Pons (tissue), 1 donor: Measurements from ENCODE around the gene JAM2.

Source experiments
- DNase-seq: peaks from one replicate; pipeline ENCODE4 v3.0.0-alpha.2; 2016; ENCODE audit warnings: low spot score

JAM2 gene

DNA sequence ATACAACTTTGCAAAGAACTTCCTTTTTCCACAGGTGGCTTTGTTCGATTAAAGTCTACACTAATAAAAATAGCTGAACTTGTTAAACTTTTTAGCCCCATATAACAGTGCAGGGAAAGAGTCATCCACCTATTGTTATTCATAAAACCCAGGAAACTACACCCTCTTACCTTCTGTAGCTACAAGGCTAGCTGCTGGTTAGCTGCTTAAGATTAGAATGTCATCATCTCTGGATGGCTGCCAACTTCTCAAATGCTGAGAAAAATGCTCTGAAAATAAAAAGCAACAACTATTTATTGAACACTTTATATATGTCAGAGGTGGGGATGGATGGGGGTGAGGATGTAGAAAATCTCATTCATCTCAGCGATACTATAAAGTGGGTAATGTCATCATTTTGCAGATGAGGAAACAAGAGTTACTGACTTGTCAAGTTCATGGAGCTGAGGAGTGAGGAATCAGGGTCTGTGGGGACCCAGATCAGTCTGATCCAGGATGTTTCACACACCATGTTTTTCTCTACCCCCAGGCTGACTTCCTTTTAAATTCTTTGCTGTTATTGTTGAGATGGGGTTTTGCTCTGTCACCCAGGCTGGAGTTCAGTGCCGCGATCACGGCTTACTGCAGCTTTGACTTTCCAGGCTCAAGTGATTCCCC is 78.6 kb downstream of the JAM2 start:
- no peak for DNase-seq

DNA sequence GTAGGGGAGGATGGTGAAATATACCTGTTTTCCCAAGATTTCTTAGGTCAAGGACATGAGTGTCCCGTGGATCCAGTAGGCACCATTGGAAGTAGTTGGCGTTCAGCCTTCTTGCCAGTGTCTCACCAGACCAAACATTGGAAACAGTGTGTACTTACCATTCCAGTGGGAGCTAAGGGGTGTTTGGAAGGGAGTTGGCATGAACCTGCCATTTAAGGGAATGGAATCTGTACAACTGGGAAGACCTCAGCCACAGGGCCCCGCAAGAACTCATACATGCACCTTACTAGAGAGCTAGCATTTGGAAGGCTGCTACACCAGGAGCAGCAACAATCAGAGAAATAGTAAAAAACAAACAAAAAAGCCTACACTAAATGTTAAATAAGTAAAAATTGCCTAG is 82.9 kb downstream of the JAM2 start:
- no peak for DNase-seq

DNA sequence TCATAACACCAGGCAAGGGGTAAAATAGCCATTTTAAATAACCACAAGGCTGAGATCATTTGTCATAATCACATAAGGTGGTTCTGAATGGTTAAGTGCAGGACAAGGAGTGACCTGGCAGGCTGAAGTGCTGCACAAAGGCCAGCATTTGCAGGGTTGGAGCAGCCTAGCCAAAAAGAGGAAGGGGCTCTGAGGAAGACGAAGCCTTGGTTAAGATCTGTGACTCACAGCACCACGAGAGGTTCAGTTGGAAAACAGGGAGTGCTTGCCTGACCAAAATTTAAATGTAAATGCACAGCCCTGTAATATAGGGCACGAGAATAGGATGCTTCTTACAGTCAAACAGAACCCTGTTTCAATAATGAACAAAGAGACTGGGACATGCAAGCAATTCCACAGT is 83.6 kb downstream of the JAM2 start:
- DNase-seq, result no peak

DNA sequence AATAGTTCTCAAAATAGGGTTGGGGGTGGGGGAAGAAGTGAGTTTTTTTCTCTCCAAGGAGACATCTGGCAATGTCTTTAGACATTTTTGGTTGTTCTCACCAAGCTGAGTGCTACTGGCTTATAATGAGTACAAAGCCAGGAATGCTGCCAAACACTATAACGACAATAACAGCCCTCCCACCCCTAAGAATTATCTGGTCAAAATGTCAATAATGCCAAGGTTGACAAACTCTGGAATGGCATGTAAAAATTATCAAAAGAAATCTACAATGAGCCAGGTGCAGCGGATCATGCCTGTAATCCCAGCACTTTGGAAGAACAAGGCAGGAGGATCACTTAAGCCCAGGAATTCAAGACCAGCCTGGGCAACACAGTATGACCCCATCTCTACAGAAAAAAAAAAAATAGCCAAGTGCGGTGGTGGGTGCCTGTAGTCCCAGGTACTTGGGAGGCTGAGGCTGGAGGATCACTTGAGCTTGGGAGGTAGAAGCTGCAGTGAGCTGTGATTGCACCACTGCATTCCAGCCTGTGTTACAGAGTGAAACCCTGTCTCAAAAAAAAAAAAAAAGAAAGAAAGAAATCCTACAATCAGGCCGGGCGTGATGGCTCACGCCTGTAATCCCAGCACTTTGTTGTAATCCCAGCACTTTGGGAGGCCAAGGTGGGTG is 93.2 kb downstream of the JAM2 start:
- no peak for DNase-seq

DNA sequence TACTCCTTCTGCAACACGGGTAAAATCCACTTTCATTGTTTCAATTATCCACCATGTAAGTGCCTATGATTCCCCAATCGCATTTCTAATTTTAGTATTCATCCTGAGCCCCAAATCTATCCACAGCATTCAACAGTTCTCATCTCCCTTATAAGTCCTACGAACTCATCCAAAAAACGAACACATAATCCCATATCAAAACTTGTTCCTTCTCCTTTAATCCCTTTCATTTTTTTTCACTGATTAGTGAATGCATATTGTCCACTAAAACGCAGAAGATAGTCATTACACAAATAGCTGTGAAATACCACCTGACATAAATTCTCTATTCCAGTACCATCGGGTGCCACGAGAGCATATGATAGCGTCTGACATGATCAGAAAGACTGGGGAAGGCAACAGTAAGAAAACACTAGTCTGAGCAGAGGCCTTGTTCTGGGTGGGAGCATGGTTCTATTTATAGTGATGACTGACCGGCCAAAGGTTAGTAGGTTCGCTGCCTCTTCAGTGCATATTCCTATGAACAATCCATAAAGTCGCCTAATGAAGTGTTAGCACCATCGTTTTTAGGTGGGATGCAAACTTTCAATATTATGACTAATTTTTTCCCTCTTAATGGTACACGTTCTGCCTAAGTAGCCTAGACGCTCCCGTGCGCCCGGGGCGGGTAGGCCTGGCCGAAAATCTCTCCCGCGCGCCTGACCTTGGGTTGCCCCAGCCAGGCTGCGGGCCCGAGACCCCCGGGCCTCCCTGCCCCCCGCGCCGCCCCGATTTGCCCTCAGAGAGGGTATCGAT is 95.0 kb downstream of the JAM2 start:
- DNase-seq, result peak; percentile 38

DNA sequence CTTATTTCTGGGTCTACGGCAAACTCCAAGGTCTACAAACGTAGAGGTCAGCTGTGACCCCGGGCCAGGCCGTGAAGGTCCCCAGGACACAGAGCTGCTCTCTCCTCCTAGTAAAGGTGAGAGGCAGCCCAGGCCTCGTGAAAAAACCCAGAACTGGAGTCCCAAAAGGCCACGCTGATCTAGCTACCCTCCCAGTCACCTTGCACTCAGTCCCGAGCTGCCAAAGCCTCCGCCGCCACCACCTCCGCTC is 95.5 kb downstream of the JAM2 start:
- DNase-seq, result no peak

DNA sequence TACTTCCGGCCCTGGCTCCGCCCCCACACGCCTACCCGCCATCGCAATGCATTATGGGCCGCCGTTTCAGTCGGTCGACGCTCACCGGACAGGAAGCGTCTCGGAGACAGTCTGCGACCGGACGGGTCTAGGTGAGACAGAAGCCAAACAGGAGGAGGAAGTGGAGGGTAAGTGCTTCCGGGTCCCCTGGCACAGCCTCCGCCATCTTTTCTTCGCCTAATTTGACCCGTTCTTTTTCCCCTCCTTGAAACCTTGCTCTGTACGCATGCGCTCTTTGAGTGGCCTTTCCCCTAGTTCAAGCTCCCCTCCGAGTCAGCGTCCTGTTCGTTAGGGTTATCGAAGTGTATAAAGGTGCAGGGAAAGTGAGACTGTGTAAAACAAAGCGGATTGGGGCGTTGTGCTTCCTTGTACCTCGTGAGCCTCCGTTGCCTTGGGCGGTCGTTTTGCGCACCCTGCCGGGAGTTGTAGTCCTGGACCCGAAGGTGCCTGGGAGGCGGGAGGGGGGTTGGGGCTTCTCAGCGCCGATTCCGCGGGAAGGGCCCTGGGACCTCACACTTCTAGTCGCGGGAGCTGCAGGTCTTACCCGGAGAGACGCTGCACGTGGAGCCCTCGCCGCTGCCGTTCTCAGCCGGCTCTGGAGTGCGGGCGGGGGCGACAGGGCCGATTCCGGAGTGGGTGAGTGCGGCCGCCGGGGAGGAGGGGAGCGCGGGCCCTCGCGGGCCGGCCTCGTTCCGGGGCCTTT is 96.0 kb downstream of the JAM2 start, which contains the start of the genes ATP5PF and GABPA:
Gene ATP5PF (minus strand): TSS at position 1 of the 742 bp plus-strand sequence. CDS start 5,110 bp downstream, outside the sequence.
Gene GABPA (plus strand): TSS at position 69 of the 742 bp plus-strand sequence. CDS start 6,627 bp downstream, outside the sequence.
- DNase-seq, result peak; percentile 99

DNA sequence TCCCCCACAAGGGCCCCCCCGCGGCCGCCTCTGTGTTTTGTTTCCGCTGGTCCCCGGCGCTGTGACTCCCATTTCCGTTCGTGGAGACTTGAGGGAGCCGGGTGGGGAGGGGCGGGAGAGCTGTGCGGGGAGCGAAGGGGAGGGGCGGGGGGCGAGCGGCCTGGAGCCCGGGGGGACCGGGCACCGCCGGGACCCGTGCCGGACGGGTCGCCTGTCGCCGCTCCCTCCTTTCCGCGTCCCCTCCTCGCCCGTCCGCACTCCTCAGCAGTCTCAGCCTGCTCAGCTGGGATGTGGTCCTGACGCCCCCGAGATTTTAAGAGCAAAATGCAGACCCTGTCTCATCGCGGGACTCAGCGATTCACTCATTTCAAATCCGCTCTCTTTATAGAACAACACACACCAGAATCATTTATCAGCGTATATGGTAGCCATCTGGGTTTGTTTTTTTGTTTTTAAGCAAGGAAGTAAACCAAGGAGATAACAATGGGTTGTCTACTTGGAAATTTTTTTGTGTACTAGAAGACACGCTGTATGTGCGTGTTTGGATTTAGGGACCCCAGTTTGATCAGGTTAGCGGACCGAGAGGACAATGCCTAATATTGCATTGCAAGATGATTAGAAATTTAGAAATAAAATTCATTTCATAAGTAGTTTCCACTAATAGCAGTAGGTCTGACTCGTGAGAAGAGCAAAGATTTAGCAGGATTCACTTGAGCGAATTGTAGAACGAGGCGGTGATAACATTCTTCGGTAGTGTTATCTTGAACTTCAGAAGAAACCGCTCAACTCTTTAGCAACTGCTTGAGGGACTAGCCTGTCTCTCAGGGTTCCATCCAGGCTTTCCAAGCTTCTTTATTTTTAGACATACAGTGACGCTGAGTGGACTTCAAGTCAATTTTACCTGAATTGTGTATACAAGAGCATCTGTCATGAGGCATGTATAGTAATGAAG is 96.9 kb downstream of the JAM2 start:
- peak; percentile 88 for DNase-seq

DNA sequence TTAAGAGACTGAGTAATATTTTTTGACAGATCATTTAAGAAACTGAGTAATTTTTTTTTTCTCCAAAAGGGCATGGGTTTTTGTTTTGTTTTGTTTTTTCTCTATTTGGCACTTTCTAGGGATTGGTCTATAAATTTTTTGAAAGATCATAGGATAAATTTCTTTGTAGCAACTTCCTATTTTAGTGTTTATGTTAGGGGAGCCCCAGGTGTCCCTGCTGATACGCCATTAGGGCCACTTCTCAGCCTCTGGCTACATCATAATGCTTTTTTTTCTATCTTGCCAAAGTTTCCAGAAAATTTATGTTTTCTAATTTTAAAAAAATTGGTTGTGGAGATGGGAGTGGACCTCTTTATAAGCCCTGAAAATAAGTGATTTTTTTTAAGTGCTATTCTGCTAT is 98.4 kb downstream of the JAM2 start:
- no peak for DNase-seq

DNA sequence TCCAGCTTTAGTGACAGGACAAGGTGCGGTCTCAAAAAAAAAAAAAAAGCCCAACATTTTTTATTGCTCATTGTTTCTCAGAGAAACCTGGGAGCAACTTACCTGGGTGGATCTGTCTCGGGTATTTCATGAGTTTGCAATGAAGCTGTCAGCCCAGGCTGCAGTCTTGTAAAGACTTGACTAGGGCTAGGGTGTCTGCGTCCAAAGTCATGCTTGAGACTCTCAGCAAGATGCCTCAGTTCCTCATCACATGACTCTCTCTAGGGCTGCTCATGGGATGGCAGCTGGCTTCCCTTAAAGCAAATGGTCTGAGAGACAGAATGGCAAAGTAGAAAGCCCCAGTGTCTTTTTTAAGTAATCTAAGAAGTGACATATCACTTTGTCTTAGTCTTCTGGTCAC is 103.8 kb downstream of the JAM2 start:
- DNase-seq, result no peak

DNA sequence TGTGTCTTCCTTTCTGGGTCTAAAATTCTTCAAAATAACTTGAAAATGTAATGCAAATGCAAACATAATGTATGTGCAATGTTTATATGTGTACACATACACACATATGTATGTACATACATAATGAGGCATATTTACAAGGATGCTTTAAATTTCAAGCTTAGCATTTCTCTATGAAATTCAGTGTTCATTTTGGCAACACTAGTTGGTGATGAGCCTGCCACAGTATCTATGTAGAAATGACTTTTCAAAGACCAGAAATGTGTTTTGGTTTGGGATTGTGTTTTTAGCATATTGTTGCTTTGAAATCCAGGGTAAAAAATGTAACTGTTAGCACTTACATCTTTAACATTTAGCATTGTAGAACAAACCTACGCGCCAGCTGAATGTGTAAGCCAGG is 105.8 kb downstream of the JAM2 start:
- DNase-seq, result no peak

DNA sequence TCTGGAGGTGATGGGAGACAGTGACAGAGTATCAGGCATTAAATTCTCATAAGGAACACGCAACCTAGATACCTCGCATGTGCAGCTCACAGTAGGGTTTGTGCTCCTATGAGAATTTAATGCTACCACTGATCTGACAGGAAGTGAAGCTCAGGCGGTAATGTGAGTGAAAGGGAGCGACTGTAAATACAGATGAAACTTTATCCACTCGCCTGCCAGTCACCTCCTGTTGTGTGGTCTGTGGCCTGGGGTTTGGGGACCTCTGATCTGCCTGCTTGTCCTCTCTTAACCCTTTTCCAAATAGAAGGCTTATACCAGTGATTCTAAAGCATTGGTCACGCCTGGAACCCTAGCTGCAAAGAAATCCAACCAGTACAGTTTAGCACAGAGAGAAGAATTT is 111.0 kb downstream of the JAM2 start:
- no peak for DNase-seq

DNA sequence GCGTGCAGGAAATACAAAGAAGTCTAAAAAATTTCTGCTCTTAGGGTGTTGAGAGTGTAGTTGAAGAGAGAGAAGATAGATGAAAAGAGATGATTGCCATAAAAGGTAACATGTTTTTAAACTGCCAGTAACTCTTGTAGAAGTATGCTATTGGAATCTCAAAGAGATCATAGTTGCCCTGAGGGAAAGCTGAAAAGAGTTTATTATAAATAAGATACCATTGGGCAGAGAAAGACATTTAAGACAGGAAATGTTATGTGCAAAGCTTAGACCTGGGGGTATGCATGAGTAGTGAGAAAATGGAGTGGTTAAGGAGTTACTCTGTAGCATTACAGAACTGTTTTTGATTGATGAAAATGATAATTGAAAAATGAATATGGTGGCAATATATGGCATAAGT is 113.4 kb downstream of the JAM2 start:
- no peak for DNase-seq

DNA sequence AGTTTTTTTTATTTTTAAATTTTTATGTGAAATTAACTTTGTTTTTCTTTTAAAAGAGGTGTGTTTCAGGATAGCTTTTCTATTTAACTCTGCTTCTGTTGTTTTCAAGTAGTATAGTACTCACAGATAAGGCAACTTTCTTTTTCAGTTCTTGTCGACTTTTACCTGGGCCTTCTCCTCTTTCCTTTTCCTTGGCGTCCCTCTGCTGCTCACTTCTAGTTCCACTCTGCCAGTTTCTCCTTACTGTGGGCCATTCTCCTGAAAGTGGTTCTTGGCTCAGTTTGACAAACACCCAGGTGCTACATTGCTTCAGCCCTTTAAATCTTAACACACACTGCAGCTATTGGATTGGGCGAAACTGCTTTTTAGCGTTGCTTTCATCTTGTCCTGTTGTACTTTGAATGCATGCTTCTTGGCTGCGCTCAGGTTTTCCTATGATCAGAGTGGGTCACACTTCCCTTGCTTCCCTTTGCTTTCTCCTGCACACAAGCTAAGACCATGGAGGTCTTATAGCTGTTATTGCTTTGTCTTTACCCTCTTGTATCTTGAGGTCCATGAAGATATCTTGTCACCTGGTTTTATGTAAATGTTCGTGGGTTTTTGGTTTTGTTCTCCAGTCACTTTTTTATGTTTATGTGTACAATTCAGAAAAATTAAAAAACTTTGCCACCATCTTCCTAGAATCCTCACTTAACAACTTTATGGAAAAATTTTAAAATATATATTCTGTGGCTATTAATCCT is 117.3 kb downstream of the JAM2 start:
- no peak for DNase-seq

DNA sequence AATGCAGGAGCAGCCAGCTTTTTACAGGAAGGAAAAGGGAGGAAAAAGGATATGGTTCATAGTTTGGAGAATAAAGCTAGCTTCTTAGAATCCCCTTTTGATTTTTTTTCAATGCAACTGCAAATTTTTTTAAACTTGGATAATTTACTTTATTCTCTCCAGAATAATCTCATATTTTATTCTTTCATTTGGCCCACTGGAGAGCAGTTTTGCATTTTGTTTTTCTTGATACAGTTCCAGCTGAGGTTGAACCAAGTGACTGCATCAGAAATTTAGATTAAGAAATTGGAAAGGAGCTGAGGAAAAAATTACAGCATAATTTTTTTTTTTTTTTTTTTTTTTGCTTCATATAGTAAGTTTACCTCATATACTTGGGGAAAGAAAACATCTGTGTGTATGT is 118.5 kb downstream of the JAM2 start:
- DNase-seq, result no peak

DNA sequence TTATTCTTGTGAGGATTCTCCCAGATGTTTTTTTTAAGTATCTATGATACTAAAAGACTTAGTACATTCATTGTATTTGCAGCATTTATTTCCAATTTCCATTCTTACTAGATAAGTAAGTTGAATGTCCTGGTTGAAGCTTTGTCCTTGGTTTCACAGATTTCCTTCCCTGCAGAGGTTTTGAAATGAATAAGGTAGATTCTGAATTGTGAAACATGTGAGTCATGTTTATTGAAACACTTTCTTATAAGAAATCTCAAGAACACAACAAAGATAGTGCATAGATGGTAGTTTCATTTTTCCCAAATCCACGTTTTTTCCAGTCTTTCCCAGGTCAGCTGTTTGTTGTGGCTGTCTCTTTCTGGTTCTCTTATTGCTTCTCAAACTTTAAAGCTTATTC is 120.5 kb downstream of the JAM2 start:
- DNase-seq, result no peak

DNA sequence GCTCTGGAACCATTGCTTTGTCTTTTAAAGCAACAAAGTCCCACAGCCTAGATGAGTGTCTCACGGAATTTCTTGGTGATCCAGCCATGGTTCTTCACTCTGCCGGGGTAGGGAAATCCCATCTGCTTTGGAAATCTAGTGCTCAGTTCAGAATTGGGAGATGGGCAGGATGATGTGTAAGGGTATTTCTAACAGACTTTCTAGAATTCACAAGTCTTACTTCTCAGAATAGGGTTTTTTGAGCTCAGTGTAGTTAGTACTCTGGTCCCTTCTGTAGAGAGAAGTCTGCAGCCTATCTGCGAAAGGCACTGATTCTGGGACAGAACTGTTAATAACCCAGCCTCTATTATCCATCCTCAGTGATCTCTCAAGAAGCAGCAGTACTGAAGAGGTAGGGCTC is 121.0 kb downstream of the JAM2 start:
- DNase-seq, result no peak

DNA sequence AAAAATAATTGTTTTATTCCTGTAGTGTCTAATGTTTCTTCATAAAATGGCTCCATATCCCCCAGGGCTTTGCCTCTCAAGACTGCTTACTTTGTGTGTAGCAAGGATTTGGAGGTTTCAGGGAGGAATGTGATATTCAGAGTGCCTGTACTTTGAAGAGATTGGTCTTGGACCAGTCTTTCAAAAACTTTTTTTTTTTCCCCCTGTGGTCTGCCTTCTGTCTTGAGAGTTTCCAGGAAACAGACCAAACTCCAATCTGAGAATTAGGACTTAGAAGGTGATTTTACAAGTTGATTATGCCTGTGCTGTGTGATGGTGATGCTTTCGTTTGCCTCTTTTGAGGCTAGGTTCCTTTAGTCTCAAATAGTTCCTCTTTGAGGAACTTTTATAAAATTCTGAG is 121.6 kb downstream of the JAM2 start:
- no peak for DNase-seq

DNA sequence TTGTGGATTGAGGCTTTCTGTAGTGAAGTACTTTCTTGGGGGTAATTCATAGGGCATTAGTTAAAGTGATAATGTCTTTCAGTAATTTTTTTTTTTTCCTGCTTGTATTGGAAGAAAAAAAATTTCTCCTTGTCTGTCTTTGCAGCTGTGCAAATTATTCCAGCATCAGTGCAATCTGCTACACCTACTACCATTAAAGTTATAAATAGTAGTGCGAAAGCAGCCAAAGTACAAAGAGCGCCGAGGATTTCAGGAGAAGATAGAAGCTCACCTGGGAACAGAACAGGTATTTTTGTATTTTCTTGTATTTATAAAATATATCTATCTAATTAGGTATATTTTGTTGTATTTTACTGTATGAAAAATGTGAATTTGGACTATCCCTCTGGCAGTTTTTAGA is 125.0 kb downstream of the JAM2 start:
- DNase-seq, result no peak
